ENCODE results near the gene SELENOV.

GRCh38 chr19:39509233-39509632 is 5.7 kb upstream of the SELENOV start:
- TF ChIP-seq, protein P1, sequence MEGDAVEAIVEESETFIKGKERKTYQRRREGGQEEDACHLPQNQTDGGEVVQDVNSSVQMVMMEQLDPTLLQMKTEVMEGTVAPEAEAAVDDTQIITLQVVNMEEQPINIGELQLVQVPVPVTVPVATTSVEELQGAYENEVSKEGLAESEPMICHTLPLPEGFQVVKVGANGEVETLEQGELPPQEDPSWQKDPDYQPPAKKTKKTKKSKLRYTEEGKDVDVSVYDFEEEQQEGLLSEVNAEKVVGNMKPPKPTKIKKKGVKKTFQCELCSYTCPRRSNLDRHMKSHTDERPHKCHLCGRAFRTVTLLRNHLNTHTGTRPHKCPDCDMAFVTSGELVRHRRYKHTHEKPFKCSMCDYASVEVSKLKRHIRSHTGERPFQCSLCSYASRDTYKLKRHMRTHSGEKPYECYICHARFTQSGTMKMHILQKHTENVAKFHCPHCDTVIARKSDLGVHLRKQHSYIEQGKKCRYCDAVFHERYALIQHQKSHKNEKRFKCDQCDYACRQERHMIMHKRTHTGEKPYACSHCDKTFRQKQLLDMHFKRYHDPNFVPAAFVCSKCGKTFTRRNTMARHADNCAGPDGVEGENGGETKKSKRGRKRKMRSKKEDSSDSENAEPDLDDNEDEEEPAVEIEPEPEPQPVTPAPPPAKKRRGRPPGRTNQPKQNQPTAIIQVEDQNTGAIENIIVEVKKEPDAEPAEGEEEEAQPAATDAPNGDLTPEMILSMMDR (IDR thresholded peaks at IDR 0.05): no peak
- TF ChIP-seq POLR2AphosphoS5 (IDR thresholded peaks at IDR 0.05) (no peak), POLR2A (IDR thresholded peaks at IDR 0.05; ENCODE audit: low read depth) (no peak), EP300 (IDR thresholded peaks at IDR 0.05) (no peak)
